GM12891 (cell line): ENCODE results near the gene ALG6.

Experiments used
- DNase-seq: peaks from one replicate; pipeline ENCODE4 v3.0.0; 2011; ENCODE audit warnings: low spot score; ENCODE audit not compliant: insufficient read length
- FAIRE-seq: peaks from 2 replicates; lab custom pipeline; 2011; peaks lifted over from hg19 to GRCh38; lab: Jason Lieb, UNC
- PAX5 ChIP-seq: IDR thresholded peaks from 2 replicates; pipeline ENCODE4 v1.6.1; 2011; ENCODE audit warnings: low read length, moderate library complexity, mild to moderate bottlenecking; ENCODE audit not compliant: insufficient read depth, severe bottlenecking
- POLR2A ChIP-seq: IDR thresholded peaks from 2 replicates; pipeline ENCODE4 v1.6.1; 2011; ENCODE audit warnings: low read depth, low read length, control low read depth
- POLR2AphosphoS5 ChIP-seq: IDR thresholded peaks from 2 replicates; pipeline ENCODE4 v1.6.1; 2011; ENCODE audit warnings: low read depth, low read length, control low read depth
- POU2F2 ChIP-seq: IDR thresholded peaks from 2 replicates; pipeline ENCODE4 v1.6.1; 2011; ENCODE audit warnings: low read depth, mild to moderate bottlenecking, control low read depth, low read length, moderate library complexity
- SPI1 ChIP-seq: IDR thresholded peaks from 2 replicates; pipeline ENCODE4 v1.6.1; 2011; ENCODE audit warnings: low read depth, low read length, control low read depth
- TAF1 ChIP-seq: IDR thresholded peaks from 2 replicates; pipeline ENCODE4 v1.6.1; 2011; ENCODE audit warnings: low read depth, low read length, control low read depth

The ALG6 gene

GRCh38 chr1:63435161-63435560 is 67.7 kb downstream of the ALG6 start:
- DNase-seq (no peak), FAIRE-seq (no peak)
- TF ChIP-seq PAX5 (no peak), POLR2AphosphoS5 (no peak), TAF1 (no peak), SPI1 (no peak), POLR2A (no peak), POU2F2 (no peak)

GRCh38 chr1:63442141-63442475 is 74.7 kb downstream of the ALG6 start:
- TF ChIP-seq SPI1, result no peak
- no peak for TF ChIP-seq POU2F2
- no peak for TF ChIP-seq POLR2AphosphoS5
- no peak for TF ChIP-seq PAX5
- TF ChIP-seq TAF1, result no peak
- no peak for TF ChIP-seq POLR2A
- no peak for DNase-seq
- no peak for FAIRE-seq

GRCh38 chr1:63448731-63449246 is 81.4 kb downstream of the ALG6 start:
- TF ChIP-seq TAF1, result no peak
- TF ChIP-seq POLR2AphosphoS5, result no peak
- no peak for TF ChIP-seq SPI1
- TF ChIP-seq PAX5, result no peak
- TF ChIP-seq POU2F2, result no peak
- no peak for TF ChIP-seq POLR2A
- DNase-seq, result no peak
- no peak for FAIRE-seq

GRCh38 chr1:63450416-63450815 is 83.0 kb downstream of the ALG6 start:
- FAIRE-seq, result no peak
- no peak for TF ChIP-seq PAX5
- TF ChIP-seq TAF1, result no peak
- TF ChIP-seq SPI1, result no peak
- no peak for TF ChIP-seq POLR2A
- DNase-seq, result no peak

GRCh38 chr1:63453232-63453631 is 85.8 kb downstream of the ALG6 start:
- DNase-seq (no peak), FAIRE-seq (no peak)
- TF ChIP-seq POU2F2 (no peak), TAF1 (no peak), POLR2A (no peak), SPI1 (no peak), POLR2AphosphoS5 (no peak)

GRCh38 chr1:63454269-63454668 is 86.8 kb downstream of the ALG6 start:
- DNase-seq, result no peak
- FAIRE-seq, result no peak
- TF ChIP-seq SPI1, result no peak
- TF ChIP-seq POLR2AphosphoS5, result no peak
- TF ChIP-seq TAF1, result no peak
- no peak for TF ChIP-seq POLR2A
- TF ChIP-seq PAX5, result no peak
- TF ChIP-seq POU2F2, result no peak

- no peak for DNase-seq
- no peak for TF ChIP-seq POU2F2
- no peak for TF ChIP-seq PAX5
- TF ChIP-seq POLR2AphosphoS5, result no peak
- TF ChIP-seq TAF1, result no peak
- no peak for TF ChIP-seq SPI1
- TF ChIP-seq POLR2A, result no peak
- FAIRE-seq, result no peak
Measured at GRCh38 chr1:63458750-63459149, 91.3 kb downstream of the ALG6 start.

- no peak for TF ChIP-seq TAF1
- no peak for DNase-seq
- no peak for FAIRE-seq
Measured at GRCh38 chr1:63461661-63462230, 94.3 kb downstream of the ALG6 start.

GRCh38 chr1:63463248-63463647 is 95.8 kb downstream of the ALG6 start:
- TF ChIP-seq TAF1 (no peak), POU2F2 (no peak), POLR2A (no peak), POLR2AphosphoS5 (no peak), PAX5 (no peak), SPI1 (no peak)
- FAIRE-seq (no peak), DNase-seq (no peak)

- DNase-seq (no peak), FAIRE-seq (no peak)
- TF ChIP-seq TAF1 (no peak), PAX5 (no peak), POLR2AphosphoS5 (no peak), POLR2A (no peak), POU2F2 (no peak), SPI1 (no peak)
Measured at GRCh38 chr1:63466181-63466580, 98.8 kb downstream of the ALG6 start.
